ENCODE data around the gene TMEM91. TPM values are rescaled to one million over a fixed set of nuclear protein-coding genes. Genes with fewer than 3 reads are reported as not detected.

The TMEM91 gene
- total RNA-seq, 1 donor from 2014 or later: 14.2 TPM

GRCh38 chr19:41386442-41386841 is 10.1 kb downstream of the TMEM91 start:
- no peaks in the 10 kb centered on the region for H3K4me1 ChIP-seq
- H3K27ac ChIP-seq: no peak overlapping the region
- no peak overlapping the region for H3K4me3 ChIP-seq
- H3K9me3 ChIP-seq: no peaks in the 10 kb centered on the region
- DNase-seq (ENCODE audit: low spot score in 2 of 2): no peak
- intact Hi-C loops (cut with DNase I): no loop called here
- TF ChIP-seq, protein P1, sequence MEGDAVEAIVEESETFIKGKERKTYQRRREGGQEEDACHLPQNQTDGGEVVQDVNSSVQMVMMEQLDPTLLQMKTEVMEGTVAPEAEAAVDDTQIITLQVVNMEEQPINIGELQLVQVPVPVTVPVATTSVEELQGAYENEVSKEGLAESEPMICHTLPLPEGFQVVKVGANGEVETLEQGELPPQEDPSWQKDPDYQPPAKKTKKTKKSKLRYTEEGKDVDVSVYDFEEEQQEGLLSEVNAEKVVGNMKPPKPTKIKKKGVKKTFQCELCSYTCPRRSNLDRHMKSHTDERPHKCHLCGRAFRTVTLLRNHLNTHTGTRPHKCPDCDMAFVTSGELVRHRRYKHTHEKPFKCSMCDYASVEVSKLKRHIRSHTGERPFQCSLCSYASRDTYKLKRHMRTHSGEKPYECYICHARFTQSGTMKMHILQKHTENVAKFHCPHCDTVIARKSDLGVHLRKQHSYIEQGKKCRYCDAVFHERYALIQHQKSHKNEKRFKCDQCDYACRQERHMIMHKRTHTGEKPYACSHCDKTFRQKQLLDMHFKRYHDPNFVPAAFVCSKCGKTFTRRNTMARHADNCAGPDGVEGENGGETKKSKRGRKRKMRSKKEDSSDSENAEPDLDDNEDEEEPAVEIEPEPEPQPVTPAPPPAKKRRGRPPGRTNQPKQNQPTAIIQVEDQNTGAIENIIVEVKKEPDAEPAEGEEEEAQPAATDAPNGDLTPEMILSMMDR (IDR thresholded peaks at IDR 0.05): no peak
- H3K27me3 ChIP-seq: no peaks in the 10 kb centered on the region
- peaks cover 29 to 51% of the 10 kb centered on the region in 2 donors for H3K36me3 ChIP-seq

DNA sequence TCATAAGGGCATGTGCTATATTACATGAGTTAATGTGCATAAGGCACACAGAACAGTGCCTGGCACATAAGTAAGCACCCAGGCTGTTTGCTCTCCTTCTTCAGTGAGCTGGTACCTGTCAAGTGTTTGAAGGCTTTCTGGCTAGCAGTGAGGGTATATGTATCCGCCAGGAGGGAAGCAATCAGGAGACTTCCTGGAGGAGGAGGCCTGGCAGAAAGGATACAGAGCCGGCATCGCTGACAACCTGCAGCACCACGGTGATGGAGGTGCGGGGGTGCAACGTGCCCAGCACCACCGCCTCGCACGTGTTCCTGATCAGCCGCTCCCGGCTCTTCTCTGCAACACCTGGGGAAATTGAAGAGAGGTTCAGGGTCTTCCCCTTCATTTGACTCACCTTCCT is 15.3 kb downstream of the TMEM91 start:
- Histone ChIP-seq H3K4me3 (no peak overlapping the region), H3K27ac (no peak overlapping the region), H3K9me3 (no peaks in the 10 kb centered on the region), H3K27me3 (no peaks in the 10 kb centered on the region), H3K4me1 (no peaks in the 10 kb centered on the region), H3K36me3 (peaks cover 23 to 32% of the 10 kb centered on the region in 2 donors)
- TF ChIP-seq, protein P1 (IDR thresholded peaks at IDR 0.05): no peak
- DNase-seq (ENCODE audit: low spot score in 2 of 2): no peak
- intact Hi-C loops (cut with DNase I): no loop called here

DNA sequence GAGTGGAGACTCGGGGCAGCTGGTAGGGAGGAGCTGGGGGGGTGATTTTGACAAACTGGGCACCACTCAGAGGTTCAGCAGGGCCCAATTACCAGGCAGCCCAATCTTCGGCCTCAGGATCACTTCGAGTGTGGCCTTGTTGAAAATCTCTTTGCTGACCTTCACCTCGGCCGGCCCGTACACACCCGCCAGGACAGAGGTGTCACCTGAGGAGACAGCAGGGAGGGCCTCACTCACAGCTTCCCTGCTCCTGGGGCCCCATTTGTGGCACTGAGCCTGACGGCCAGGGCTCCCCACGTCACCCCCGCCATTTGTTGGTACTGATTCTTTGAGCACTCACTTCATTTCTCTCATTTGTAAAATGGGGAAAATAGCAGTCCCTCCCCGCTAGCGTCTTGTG is 16.4 kb downstream of the TMEM91 start:
- Histone ChIP-seq H3K36me3 (peaks cover 16 to 28% of the 10 kb centered on the region in 2 donors), H3K4me1 (no peaks in the 10 kb centered on the region), H3K4me3 (no peak overlapping the region), H3K27me3 (no peaks in the 10 kb centered on the region), H3K9me3 (no peaks in the 10 kb centered on the region), H3K27ac (no peak overlapping the region)
- TF ChIP-seq, protein P1 (IDR thresholded peaks at IDR 0.05): no peak
- DNase-seq (ENCODE audit: low spot score in 2 of 2): no peak
- intact Hi-C loops (cut with DNase I): no loop called here

DNA sequence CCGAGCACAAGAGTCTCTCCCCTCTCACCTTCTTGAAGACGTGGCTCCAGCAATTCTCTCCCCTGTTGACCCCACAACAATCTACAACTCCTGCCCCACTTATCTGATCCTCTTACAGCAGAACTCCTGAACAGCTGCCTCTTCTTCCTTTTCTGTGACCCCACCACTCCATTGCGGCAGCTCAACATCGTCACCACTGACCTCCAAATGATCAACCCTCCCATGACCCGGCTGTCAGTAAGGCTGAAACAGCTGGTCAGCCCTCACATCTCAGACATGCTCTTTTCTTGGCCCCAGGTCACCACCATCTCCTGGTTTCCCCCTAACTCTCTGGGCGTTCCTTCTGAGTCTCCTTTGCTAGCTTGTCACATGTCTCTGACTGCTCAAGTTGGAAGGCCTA is 19.0 kb downstream of the TMEM91 start:
- intact Hi-C loops (cut with DNase I): no loop called here
- TF ChIP-seq, protein P1 (IDR thresholded peaks at IDR 0.05): no peak
- DNase-seq (ENCODE audit: low spot score in 2 of 2): no peak
- peaks cover 7 to 9% of the 10 kb centered on the region in 2 donors for H3K4me1 ChIP-seq
- H3K36me3 ChIP-seq: peaks cover 11 to 16% of the 10 kb centered on the region in 2 donors
- H3K9me3 ChIP-seq: no peaks in the 10 kb centered on the region
- no peaks in the 10 kb centered on the region for H3K27me3 ChIP-seq
- H3K27ac ChIP-seq: no peak overlapping the region
- H3K4me3 ChIP-seq: no peak overlapping the region

- Histone ChIP-seq H3K27ac (peak within 1 kb of the TSS; percentile 83 to 86), H3K4me3 (peak within 1 kb of the TSS; percentile 72 to 95), H3K27me3 (no peaks in the 10 kb centered on the region), H3K36me3 (no peaks in the 10 kb centered on the region), H3K4me1 (peaks cover 7 to 9% of the 10 kb centered on the region in 2 donors), H3K9me3 (no peaks in the 10 kb centered on the region)
- TF ChIP-seq, protein P1 (IDR thresholded peaks at IDR 0.05): peak in 1 of 3 experiments; percentile 3
- intact Hi-C loops (cut with DNase I): loop anchor here (1.0 kb wide), 4 partner anchors 21 to 42 kb away; partner anchors contain the start of genes B3GNT8, DMAC2 and TMEM91
- DNase-seq (ENCODE audit: low spot score in 2 of 2): peak; percentile 98 to 100
These were observed 21.0 kb downstream of the TMEM91 start, which contains the start of the genes BCKDHA and EXOSC5 for GRCh38 chr19:41397086-41398049. BCKDHA (plus strand) TSS chr19:41397818; CDS start chr19:41397828, 10 bp downstream. EXOSC5 (minus strand) TSS chr19:41397359; CDS start chr19:41397328, 31 bp downstream.

Measured in ascending aorta (tissue), 2 donors.